ENCODE results near the gene GPER1.

The GPER1 gene

GRCh38 chr7:1090686-1091643, 3.1 kb downstream of the GPER1 start:
- DNase-seq (ENCODE audit: low spot score), result no peak

- DNase-seq (ENCODE audit: low spot score), result no peak
Observed at GRCh38 chr7:1091644-1092027, 3.7 kb downstream of the GPER1 start.

GRCh38 chr7:1092161-1092632, 4.3 kb downstream of the GPER1 start:
- DNase-seq (ENCODE audit: low spot score), result no peak

- no peak for DNase-seq (ENCODE audit: low spot score)
Observed at GRCh38 chr7:1092806-1093501, 5.0 kb downstream of the GPER1 start.

- no peak for DNase-seq (ENCODE audit: low spot score)
Observed at GRCh38 chr7:1093502-1093843, 5.6 kb downstream of the GPER1 start.

- no peak for DNase-seq (ENCODE audit: low spot score)
Observed at GRCh38 chr7:1093916-1094508, 6.1 kb downstream of the GPER1 start.

GRCh38 chr7:1094870-1095269, 7.0 kb downstream of the GPER1 start:
- no peak for DNase-seq (ENCODE audit: low spot score)

- DNase-seq (ENCODE audit: low spot score), result no peak
Observed at GRCh38 chr7:1095621-1096155, 7.8 kb downstream of the GPER1 start.

- DNase-seq (ENCODE audit: low spot score), result no peak
Observed at GRCh38 chr7:1096156-1097119, 8.5 kb downstream of the GPER1 start.

- no peak for DNase-seq (ENCODE audit: low spot score)
Observed at GRCh38 chr7:1097120-1097504, 9.2 kb downstream of the GPER1 start.

GRCh38 chr7:1098243-1099153, 10.6 kb downstream of the GPER1 start:
- DNase-seq (ENCODE audit: low spot score), result no peak

- DNase-seq (ENCODE audit: low spot score), result no peak
Observed at GRCh38 chr7:1099154-1099542, 11.2 kb downstream of the GPER1 start.

- DNase-seq (ENCODE audit: low spot score), result no peak
Observed at GRCh38 chr7:1099637-1100036, 11.7 kb downstream of the GPER1 start.

GRCh38 chr7:1100386-1100785, 12.5 kb downstream of the GPER1 start:
- DNase-seq (ENCODE audit: low spot score), result no peak

- no peak for DNase-seq (ENCODE audit: low spot score)
Observed at GRCh38 chr7:1100834-1101562, 13.1 kb downstream of the GPER1 start.

- no peak for DNase-seq (ENCODE audit: low spot score)
Observed at GRCh38 chr7:1101563-1102431, 13.9 kb downstream of the GPER1 start.

- no peak for DNase-seq (ENCODE audit: low spot score)
Observed at GRCh38 chr7:1103009-1103788, 15.3 kb downstream of the GPER1 start.

Data from hematopoietic multipotent progenitor cell treated with erythropoietin and hydrocortisone succinate and interleukin-3 and kit ligand, for 15 days (in vitro differentiated cells).